GM18861 (cell line): ENCODE data around the gene NPAS3.

Experiments used
- ATAC-seq: cut with Tn5 transposase; IDR thresholded peaks from one replicate; pipeline ENCODE4 v1.9.1; 2021; ENCODE audit not compliant: unreplicated experiment

NPAS3 gene

DNA sequence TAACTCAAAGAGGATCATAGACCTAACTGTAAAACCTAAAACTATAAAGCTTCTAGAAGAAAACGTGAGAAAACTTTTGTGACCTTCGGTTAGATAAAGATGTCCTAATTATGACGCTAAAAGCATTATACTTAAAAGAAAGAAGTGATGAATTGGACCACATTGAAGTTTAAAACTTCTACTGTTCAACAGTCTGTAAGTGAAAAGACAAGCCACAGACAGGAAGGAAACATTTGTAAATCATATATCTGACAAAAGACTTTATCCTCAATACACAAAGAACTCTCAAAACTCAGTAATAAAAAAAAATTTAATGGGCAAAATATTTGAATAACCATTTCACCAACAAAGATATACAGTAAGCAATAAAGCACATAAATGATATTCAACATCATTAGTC lies 667.9 kb downstream of the NPAS3 start:
- no peak for ATAC-seq

DNA sequence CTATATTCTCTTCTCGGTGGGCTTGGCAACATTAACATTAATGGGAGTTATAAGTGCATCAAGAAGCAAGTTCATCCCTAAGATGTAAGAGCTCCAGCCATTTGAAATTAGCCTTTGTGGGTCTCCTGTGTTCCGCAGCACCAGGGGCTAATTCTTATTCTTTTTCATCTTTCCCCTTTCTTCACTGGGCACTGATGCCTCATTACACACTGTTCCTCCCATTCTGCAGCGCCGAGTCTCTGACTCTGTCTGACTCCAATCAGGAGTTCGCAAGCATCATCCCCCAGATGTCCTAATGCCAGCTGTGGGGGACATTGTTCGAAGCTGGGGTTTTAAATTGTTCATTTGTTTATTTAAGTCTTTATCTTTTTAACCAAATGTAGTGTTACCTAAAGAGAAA lies 670.9 kb downstream of the NPAS3 start:
- no peak for ATAC-seq

DNA sequence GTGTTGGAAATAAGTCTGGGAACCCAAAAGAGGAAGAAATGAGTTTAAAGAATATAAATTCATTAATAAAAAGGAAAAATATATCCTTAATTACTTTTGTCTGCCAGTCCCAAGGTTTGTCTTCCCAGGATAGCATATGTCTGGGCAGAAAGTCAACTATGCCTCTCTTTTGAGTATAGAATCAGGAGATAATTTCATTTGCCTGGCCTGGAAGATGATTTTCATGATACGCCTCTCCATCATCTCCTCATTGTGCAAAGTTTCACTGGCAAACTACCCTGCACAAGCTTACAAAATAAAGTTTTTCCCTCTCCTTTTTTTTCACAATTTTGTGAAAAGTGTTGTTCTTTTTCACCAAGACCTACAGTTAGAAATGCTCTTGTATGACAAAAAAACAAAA lies 671.4 kb downstream of the NPAS3 start:
- ATAC-seq: no peak

DNA sequence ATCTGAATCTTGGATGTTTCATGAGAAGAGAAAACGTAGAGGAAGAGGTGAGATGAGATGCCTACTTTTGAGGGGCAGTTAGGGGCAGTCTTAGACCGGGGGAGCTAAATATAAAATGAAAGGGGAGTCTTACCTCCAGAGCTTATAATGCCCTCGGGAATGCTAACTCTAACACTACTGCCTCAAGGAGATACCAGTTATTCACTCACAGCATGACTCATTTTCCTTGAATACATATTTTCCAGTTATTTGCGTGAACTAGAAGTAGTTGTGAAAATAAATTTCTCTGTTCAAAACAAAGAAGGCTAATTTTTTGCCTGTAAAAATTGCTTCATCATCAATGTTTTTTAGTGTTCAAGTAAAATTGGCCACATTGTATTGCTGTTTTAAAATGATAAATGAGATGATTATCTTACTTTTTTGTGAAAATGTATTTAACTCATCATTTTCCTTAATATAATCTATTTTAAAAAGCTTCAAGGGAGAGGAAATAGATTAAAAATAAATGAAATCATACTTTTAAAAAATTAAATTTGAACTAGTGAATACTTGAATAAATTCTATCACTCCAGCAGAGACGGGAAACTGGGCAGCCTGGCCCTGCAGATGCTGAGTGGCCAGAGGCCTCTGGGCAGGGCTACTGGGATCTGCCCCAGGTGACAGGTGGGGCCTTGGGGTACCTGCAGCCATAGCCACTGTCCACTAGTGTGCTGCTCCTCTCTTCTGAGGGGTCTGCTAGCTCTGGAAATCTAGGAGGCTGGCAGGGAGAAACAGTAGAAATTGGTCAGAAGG lies 672.9 kb downstream of the NPAS3 start:
- no peak for ATAC-seq

DNA sequence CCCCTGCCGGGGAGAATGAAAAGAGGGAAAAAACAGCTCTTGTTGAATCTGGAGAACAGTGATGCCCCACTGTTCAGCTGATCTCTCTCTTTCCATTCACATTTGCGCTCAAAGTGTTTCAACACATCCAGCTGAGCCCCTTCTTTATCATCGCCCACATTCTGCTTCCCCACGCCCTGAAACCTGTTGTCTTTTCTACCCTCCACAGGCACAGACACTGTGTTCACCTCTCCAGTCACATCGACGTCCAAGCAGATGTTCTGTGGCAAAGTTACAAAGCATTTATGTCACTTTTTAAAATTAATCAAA lies 673.5 kb downstream of the NPAS3 start:
- no peak for ATAC-seq

DNA sequence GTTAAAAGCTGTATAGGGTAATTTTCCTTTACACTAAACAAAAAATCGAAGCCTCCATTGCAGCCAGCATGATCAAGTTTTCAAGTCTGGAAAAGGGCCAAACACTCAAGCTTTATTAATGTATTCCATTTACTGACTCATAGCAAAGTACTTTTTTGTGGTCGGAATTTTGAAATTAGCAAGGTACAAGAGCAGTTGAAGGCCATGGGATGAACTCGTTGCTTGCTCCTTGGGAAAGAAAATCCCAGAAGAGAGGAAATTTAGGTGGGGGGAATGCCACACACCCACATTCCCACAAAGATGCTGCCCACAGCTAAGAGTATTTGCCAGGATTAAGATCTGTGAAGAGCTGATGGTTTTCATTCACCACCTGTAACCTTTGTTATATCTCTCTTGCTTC lies 678.5 kb downstream of the NPAS3 start:
- ATAC-seq: no peak

DNA sequence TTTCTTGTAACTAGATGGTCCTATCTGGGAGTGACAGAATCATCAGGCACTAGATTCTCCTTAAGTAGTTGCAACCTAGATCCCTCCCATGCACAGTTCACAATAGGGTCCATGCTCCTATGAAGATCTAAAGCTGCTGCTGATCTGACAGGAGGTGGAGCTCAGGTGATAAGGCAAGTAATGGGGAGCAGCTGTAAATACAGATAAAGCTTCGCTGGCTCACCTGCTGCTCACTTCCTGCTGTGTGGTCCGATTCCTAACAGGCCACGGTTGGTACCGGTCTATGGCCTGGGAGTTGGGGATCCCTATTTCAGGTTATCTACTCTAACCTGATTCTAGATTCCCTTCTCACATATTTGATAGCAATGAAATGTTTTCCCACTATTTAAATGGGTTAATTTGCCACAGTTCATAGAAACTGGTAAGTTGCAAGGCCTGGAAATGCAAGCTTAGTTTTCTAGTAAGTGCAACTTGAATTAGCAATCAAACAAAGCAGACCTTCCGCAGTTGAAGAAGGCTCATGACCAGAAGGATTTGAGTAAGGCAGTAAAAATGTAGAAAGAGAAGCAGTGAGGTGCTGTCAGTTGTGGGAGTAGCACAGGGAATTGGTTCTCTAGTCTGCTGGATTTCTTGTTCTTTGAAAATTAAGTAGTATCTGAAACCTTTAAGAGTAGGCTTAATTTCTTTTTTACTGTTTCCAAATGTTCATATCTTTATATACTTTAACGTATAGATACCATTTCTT lies 679.9 kb downstream of the NPAS3 start:
- ATAC-seq: no peak

DNA sequence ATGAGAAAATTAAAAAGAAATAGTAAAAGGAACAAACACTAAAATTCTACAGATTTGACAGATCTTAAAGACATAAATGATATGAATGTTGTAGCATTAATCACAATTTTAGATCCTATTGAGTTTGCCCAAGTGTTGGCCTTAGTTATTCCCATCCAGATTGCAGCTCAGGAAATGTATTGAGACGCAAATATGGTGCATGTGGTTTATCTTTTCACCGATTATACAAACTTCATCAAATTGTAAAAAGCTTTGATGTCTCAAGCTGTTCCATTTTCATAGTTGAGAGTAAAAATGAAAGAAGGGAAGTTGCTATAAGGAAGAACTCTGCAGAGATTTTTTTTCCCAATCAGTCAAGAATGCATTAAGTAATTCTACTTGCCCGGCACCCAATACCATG lies 683.8 kb downstream of the NPAS3 start:
- ATAC-seq: no peak

DNA sequence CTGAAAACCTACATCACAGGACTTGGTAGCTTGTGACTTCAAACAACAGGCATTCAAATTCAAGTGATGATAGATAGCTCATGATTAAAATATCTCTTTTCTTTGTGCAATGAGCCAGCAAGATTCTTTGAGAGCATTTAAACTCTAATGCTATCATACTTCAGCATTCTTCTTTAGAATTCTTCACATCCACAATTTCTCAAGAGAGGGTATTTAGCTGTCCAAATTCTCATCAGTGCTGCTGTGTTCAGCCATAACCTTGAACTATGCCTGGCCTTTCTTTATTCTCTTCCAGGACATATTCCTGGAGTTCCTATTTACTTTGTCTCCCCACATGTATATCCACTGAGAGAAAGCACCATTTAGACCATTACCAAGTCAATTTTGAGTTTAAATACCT lies 691.1 kb downstream of the NPAS3 start:
- ATAC-seq: no peak

DNA sequence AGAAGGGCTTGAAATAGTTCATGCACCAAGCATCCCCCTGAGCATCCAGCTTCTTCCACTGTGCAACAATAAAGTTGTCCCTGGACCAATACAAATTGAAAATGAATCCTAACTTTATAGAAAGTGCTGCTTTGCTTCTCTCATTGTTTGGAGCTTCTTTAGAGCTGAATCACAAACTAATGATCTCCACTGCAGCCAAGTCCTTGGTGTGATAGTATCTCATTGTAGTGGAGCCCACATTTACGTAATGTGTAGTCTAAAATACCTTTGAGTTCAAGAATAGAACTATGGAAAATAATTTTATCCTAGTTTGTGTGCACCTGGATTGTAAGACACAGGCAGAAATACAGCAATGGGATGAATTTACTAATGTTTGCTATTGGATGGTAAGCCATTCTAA lies 692.3 kb downstream of the NPAS3 start:
- ATAC-seq: no peak

DNA sequence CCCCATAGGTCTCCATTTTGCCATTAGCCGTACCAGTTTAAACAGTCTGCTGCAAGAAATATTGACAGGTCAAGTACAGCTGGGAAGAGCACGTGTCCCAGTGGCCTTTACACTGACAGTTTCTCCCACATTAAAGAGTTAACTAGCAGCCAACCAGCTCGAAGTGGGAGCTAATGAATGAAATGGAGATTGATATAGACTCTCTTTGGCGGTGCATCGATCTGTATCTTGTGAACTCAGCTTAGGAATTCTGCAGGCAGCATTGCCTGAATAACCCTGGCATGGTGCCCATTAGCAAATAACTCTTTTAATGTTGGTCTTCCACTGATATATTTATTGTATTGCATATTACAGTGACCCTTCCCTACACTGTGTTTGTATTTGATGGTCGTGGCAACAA lies 692.8 kb downstream of the NPAS3 start:
- ATAC-seq: no peak

DNA sequence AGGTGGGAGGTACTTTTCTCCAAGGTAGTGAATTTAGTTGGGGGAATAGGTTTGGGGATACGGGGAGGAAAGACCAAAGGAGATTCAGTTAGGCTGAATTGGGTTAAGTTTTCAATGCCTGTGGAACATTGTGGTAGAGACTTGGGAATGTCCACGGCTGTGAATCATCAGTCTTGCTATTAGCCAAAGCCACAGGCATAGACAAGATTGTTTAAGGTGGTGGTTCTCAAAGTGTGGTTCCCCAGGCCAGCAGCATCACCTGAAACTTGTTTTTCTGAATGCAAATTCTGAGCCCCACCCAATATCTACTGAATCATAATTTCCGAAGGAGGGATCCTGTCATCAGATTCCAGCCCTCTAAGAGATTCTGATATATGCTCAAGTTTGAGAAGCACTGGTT lies 696.0 kb downstream of the NPAS3 start:
- no peak for ATAC-seq

DNA sequence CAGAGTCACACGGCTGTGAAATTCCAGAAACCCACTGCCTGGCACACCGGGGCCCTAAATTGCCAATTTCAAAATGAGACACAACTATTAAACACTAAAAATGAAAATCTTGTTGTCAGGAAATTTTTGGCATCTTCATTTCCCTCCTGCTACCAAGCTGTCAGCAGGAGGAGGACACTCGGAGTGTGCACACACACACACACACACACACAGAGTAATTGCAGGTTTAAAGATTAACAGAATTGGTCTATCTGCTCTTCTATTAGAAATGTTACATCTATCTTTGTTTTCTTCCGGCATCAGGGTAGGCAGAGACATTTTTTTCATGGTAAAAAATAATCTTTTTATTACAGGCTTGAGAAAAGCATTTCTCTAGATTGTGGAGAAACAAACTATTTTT lies 698.0 kb downstream of the NPAS3 start:
- no peak for ATAC-seq

DNA sequence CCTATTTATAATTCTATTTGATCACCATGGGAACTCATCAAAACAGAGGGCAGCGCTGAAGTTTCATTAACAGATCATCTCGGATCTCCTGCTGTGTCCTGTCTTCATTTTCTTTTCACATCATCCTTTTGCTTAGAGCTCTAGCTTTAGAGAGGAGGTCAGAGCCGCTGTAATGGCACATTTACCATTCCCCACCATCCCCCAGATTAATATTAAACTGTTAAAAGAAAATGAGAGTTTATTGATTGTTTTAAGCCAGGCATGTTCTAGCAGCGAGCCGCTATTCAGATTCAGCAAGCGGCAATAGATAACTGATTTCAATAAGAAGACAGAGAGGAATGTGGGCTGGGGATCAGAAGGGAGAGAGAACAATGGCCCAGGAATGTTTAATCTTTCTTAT lies 703.4 kb downstream of the NPAS3 start:
- no peak for ATAC-seq

DNA sequence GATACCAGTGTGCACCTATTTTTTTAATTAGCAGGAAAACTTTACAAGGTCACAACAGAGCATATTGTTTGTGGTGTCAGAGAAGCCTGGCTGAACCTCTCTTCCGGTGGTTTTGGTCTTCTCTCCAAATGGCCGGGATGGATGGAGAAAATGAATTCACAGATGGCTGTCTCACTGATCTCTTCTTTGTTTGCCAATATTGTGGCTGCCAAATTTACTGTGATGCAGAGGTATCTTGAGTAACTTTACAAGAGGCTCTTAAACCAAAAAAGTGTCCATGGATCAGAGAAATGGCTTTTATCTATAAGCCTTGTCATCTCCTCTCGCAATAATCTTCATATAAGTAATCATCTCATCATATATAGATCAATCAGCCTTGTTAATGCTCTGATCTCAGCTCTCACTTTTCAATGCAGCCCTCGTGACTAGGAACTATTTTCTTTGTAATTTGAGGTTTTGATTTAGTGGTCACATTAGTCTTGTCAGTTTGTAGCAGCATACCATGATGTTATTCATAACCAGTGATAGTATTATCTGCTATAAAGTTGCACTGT lies 704.1 kb downstream of the NPAS3 start:
- no peak for ATAC-seq

DNA sequence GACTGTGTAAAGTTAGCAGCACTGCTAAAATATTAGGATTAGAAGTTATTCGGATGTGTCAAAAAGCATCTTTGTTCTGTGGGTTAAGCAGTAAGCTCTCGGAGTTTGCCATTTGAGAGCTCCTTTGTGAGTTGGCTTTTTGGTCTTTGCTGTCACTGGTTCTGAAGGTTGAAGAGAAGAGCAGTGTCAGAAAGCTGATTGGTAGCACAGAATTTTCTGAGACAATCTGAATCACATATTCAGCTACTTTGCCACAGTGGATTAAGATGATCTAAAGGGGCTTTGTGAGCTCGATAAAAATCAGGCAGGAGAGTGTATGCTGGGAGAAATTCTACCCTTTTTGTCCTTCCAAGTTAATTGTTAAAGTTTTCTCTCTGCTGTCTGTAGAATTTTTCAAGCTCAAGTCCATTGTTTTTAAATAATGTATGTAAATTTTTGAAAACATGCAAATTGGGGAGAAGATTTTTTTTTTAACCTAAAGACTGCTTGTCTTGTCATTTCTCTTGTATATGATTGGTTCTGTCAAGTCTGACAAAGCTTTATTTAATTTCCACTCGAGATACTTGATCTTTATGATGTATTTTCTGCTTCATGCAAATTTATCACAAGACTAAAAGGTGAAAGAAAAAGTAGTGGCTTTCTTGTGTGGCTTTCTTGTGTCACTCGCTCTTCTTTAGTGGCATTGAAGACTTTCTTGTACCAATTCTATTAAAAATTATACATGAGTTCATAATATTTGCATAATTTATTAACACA lies 704.9 kb downstream of the NPAS3 start:
- no peak for ATAC-seq

DNA sequence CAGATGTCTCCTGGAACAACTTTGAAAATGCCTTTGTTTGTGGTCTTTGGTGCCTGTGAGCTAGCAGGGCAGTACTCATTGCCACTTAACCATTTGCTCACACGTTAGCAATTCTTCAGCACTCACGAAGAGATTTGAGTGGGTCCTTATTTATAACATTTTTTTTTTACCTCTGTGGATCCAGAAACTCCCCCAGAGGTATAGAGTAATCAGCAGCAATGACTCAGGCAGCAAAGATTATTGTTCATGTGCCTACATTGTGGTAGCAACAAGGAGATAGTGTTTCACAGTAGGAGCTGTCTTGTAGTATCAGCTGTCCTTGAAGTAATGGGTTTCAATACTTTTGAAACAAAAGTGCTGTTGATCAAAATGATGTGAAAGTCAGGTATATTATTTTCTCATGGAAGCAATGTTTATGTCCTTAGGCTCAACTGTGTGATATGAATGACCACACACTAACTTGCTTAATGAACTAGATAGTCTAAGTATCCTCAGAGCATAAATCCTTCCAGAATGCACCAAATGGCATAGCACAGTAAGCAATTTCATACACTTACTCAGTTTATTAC lies 708.1 kb downstream of the NPAS3 start:
- ATAC-seq: no peak

DNA sequence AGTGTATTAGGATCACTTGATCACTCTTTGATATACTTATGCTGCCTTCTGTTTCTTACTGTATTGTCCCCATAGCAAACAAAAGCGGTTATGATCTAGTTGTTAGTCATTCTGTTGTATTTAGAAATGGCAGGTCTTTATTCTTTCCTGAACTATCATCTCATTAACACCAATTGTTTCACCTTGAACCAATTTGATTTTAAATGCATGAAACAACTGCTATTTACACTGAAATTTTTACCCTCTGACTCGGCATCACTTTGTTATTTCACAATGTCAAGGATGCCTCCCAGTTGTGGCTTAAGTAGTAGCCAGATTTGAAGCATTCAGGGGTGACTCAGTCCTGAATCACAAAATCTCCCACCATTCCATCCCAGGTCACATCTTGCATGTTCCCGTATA lies 708.7 kb downstream of the NPAS3 start:
- ATAC-seq: no peak

DNA sequence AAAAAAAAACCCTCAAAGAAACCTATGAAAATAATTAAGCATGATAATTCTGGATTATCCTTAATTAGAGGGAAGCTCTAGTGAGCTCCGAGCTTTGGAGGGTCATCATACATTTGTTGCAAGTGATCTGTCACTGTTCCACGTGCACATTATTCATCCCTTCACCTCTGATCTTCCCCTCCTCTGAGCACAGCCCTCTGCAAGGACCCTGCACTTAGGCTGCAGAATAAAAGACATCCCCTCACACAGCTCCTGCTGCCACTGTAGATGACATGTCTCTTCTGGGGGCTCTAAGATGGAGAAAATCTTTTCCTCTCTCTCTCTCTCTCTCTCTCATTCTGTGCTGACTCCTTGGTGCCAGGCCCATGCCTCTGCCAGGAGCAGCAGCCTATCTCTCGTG lies 711.8 kb downstream of the NPAS3 start:
- ATAC-seq: no peak

DNA sequence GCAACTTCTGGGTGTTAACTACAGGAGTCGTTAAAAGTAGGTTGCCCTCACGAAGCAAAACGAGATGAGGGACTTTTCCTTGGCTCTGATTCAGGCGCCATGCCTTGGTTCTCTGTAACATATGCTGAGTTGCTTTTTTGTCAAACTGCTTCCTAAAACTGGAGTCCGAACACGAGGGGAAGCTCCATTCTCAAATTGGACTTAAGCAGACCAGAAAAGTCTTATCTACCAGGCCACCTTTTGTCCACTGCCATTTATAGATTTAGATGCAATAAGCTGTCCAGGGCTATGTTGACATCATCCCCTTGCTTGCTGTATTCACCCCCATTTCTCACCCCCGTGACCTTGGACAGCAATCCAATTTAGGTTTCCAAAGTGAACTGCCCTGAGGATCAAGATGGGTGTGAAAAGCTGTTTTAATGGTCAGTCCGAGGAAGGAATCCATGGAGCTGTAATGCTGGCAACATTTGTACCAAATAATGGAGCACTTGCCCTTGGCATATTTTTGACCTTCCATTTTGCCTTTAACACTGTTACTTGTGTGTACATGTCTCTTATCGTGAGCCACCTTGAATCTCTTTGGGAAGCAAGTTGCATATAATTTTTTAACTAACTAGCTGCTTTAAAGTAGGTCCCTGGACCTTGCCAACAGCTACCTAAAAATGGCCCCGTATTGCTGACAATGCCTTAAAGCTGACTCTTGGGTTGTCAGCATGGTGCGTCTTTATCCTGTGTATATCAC lies 714.1 kb downstream of the NPAS3 start:
- ATAC-seq: no peak

DNA sequence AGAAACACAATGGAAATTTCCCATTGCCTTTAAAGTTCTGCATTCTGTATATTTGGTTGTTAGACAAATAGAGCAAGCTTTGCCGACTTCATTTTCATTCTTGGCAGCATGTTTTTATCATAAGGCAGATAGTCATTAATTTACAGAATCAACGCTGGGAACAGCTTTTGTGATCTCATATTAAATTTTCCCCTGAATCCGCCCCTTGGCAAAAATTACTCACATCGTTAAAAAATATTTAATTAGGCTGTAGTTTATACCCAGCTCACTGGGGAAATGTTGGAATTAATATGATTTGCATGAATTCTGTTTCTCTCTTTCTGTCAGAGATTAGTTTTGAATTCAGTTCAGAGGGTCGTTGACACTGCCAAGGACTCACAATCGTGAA lies 714.6 kb downstream of the NPAS3 start:
- no peak for ATAC-seq
